Type B pancreatic cell (in vitro differentiated cells): Measurements from ENCODE around the gene FAM24B. TPM values are rescaled to one million over a fixed set of nuclear protein-coding genes. Genes with fewer than 3 reads are reported as not detected.

Experiments used
- DNase-seq: peaks from one replicate; pipeline ENCODE4 v3.0.0; 2021; ENCODE audit warnings: mixed read lengths; ENCODE audit not compliant: unreplicated experiment; ENCODE audit errors: extremely low spot score
- H3K27ac Mint-ChIP-seq: 2 replicates; pipeline ENCODE4 v1.8.0; 2021; ENCODE audit warnings: mild to moderate bottlenecking, mixed read lengths
- H3K27me3 Mint-ChIP-seq: 2 replicates; pipeline ENCODE4 v1.8.0; 2021; ENCODE audit warnings: mixed read lengths
- H3K36me3 Mint-ChIP-seq: 2 replicates; pipeline ENCODE4 v1.8.0; 2021; ENCODE audit warnings: mixed read lengths
- H3K4me1 Mint-ChIP-seq: one replicate; pipeline ENCODE4 v1.8.0; 2021; ENCODE audit warnings: mixed read lengths; ENCODE audit not compliant: unreplicated experiment
- H3K4me3 Mint-ChIP-seq: 2 replicates; pipeline ENCODE4 v1.8.0; 2021; ENCODE audit warnings: mild to moderate bottlenecking, mixed read lengths
- H3K9me3 Mint-ChIP-seq: 2 replicates; pipeline ENCODE4 v1.8.0; 2021; ENCODE audit warnings: mixed read lengths
- CTCF ChIP-seq: fragments of 200-600 bp; sonication (generic); conservative IDR thresholded peaks from 2 replicates; pipeline ENCODE4 v1.5.0; 2021; ENCODE audit warnings: antibody characterized with exemption, mild to moderate bottlenecking
- total RNA-seq: library from RNA; stranded (reverse); gene quantifications from 2 replicates; pipeline ENCODE4 v1.2.1, GENCODE V29; 2021; ENCODE audit warnings: low replicate concordance

The FAM24B gene
- total RNA-seq, 1 donor from 2014 or later, result not detected

GRCh38 chr10:122829454-122829853 lies 49.9 kb downstream of the FAM24B start:
- no peak for TF ChIP-seq CTCF

DNA sequence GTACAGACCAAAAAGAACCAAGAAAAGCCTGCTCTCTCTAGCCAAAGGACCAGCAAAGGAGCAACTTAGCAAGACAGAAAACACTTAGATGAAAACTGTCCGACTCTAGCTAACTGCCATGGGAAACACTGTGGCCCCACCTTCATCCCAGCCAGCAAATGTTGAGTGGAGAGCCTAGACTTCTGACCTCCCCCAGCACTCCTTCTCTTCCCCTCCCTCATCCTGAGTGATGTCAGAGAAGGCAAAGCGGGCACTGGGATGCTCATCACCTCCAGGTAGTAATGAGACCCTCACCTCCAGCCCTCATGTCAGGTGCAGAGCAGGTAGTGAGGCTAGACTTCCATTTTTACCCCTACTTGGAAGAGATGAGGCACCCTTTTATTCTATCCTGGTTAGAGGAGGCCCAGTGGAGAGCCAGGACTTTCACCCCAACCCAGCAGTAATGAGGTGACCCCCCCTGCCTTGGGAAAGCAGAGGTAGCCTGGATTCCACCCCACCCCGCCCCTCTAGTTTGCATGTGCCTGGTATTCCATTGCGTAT lies 50.6 kb downstream of the FAM24B start:
- no peak overlapping the region for H3K4me3 Mint-ChIP-seq
- H3K36me3 Mint-ChIP-seq, result no peaks in the 10 kb centered on the region
- DNase-seq, result no peak
- no peaks in the 10 kb centered on the region for H3K4me1 Mint-ChIP-seq
- TF ChIP-seq CTCF, result no peak
- H3K9me3 Mint-ChIP-seq, result no peaks in the 10 kb centered on the region
- H3K27me3 Mint-ChIP-seq, result peaks cover 23% of the 10 kb centered on the region
- H3K27ac Mint-ChIP-seq, result no peak overlapping the region

More at GRCh38 chr10:122829454-122829853, 49.9 kb downstream of the FAM24B start:
- H3K36me3 Mint-ChIP-seq, result no peaks in the 10 kb centered on the region
- no peak overlapping the region for H3K4me3 Mint-ChIP-seq
- no peak for DNase-seq
- no peaks in the 10 kb centered on the region for H3K9me3 Mint-ChIP-seq
- no peak overlapping the region for H3K27ac Mint-ChIP-seq
- H3K27me3 Mint-ChIP-seq, result peaks cover 16% of the 10 kb centered on the region
- H3K4me1 Mint-ChIP-seq, result no peaks in the 10 kb centered on the region

DNA sequence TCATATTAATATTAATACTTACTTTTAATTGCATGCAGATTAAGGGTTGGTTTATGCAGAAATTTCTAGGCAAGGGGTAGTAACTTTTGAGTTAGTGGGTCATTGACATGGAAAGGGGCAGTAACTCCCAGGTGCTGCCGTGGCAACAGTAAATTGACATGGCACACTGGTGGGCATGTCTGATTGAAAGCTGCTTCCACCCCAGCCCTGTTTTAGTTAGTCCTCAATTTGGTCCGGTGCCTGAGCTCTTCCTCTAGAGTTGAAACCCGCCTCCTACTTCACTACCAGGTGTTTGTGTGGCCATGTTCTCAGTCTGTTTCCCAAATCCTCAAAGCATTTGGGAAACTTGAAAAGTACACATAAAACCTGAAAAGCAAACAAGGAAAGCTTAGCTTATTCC lies 52.1 kb downstream of the FAM24B start:
- peaks cover 33% of the 10 kb centered on the region for H3K27me3 Mint-ChIP-seq
- H3K36me3 Mint-ChIP-seq, result no peaks in the 10 kb centered on the region
- TF ChIP-seq CTCF, result no peak
- no peak overlapping the region for H3K27ac Mint-ChIP-seq
- H3K4me3 Mint-ChIP-seq, result no peak overlapping the region
- no peak for DNase-seq
- H3K9me3 Mint-ChIP-seq, result no peaks in the 10 kb centered on the region
- H3K4me1 Mint-ChIP-seq, result no peaks in the 10 kb centered on the region

GRCh38 chr10:122822973-122823690 lies 56.2 kb downstream of the FAM24B start:
- H3K9me3 Mint-ChIP-seq, result no peaks in the 10 kb centered on the region

GRCh38 chr10:122821808-122822207 lies 57.6 kb downstream of the FAM24B start:
- Mint-ChIP-seq H3K27me3 (peaks cover 39% of the 10 kb centered on the region), H3K36me3 (no peaks in the 10 kb centered on the region), H3K9me3 (no peaks in the 10 kb centered on the region), H3K4me3 (no peak overlapping the region), H3K4me1 (no peaks in the 10 kb centered on the region), H3K27ac (no peak overlapping the region)
- DNase-seq, result no peak
- TF ChIP-seq CTCF, result no peak

More at GRCh38 chr10:122822973-122823690, 56.2 kb downstream of the FAM24B start:
- TF ChIP-seq CTCF, result no peak
- Mint-ChIP-seq H3K27ac (no peak overlapping the region), H3K4me1 (no peaks in the 10 kb centered on the region), H3K36me3 (no peaks in the 10 kb centered on the region), H3K27me3 (peaks cover 37% of the 10 kb centered on the region), H3K4me3 (no peak overlapping the region)
- no peak for DNase-seq
